ENCODE data around the gene KCNJ5. TPM values are rescaled to one million over a fixed set of nuclear protein-coding genes. Genes with fewer than 3 reads are reported as not detected.

KCNJ5 gene
- total RNA-seq, 4 donors from 2014 or later, result 0.15 to 1.0 (median 0.59) TPM; not detected in 1

DNA sequence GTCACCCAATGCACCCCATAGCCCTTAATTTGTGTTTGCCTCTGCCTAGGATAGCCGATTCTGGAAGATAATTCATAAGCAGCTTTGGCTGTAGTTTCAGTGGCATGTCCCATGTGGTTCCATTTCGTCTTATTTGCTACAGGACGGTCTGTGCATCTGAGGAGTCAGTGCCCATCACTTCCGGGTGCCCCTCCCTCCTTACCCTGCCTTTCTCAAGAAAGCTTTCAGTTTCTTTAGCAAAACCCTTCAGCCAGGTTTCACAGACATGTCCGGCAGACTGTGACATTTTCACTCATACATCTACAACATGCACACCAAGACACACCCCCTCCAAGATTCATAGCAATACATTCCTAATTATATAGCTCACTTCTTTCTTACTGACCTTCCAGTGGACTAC lies 37.2 kb downstream of the KCNJ5 start:
- 51 to 56% methylated on average over 5 of the region's 5 CpGs for WGBS, 2 donors
- intact Hi-C loops (cut with DNase I; ENCODE audit: low total_unique reads), result no loop called here
- no peak overlapping the region for H3K4me3 ChIP-seq (ENCODE audit: low read depth, poor library complexity, severe bottlenecking)
- no peak for DNase-seq (ENCODE audit: low spot score in 2 of 2)
- no peak for TF ChIP-seq POLR2A (IDR thresholded peaks at IDR 0.05)
- TF ChIP-seq, protein P1, sequence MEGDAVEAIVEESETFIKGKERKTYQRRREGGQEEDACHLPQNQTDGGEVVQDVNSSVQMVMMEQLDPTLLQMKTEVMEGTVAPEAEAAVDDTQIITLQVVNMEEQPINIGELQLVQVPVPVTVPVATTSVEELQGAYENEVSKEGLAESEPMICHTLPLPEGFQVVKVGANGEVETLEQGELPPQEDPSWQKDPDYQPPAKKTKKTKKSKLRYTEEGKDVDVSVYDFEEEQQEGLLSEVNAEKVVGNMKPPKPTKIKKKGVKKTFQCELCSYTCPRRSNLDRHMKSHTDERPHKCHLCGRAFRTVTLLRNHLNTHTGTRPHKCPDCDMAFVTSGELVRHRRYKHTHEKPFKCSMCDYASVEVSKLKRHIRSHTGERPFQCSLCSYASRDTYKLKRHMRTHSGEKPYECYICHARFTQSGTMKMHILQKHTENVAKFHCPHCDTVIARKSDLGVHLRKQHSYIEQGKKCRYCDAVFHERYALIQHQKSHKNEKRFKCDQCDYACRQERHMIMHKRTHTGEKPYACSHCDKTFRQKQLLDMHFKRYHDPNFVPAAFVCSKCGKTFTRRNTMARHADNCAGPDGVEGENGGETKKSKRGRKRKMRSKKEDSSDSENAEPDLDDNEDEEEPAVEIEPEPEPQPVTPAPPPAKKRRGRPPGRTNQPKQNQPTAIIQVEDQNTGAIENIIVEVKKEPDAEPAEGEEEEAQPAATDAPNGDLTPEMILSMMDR (IDR thresholded peaks at IDR 0.05), result no peak

DNA sequence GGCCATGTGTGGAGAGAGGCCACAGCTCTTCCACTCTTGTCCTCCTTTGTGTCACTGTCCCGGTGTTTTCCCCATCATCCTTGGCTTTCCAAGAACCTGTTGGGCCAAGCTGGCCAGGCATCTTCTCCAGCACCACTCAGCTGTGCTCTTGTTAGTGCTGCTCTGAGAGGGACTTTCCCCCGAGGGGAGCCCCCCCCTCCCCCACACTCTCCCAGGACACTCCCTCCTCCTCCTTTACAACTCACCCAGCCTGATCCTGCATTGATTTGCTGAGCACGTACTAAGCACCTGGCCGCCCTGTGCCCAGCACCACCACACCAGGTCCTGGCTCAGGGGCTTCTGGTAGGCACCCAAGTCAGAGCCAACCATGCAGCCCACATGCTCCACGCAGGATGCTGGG lies 38.3 kb downstream of the KCNJ5 start:
- 69 to 72% methylated on average over 5 of the region's 5 CpGs for WGBS, 2 donors
- H3K4me3 ChIP-seq (ENCODE audit: low read depth, poor library complexity, severe bottlenecking), result no peak overlapping the region
- DNase-seq (ENCODE audit: low spot score in 2 of 2), result no peak
- TF ChIP-seq, protein P1 (IDR thresholded peaks at IDR 0.05), result no peak
- TF ChIP-seq POLR2A (IDR thresholded peaks at IDR 0.05), result no peak
- intact Hi-C loops (cut with DNase I; ENCODE audit: low total_unique reads), result no loop called here

DNA sequence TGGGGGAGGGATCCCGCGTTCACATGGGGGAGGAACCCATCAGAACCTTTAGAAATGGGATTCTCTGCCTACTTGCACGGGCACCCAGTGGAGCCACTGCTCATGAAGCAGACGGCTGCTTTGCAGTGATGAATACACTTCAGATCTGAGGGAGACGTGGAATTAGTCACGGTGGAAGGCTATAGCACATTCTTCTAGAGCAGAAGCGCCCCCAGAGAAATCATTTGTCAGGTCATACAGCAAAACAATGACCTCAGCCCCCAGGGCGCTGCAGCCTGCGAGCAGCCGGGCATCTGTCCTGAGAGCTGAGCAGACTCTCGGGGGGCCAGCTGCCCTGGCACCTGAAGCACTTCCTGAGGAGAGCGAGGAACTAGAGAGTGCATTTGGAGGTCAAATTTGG lies 38.8 kb downstream of the KCNJ5 start:
- TF ChIP-seq POLR2A (IDR thresholded peaks at IDR 0.05), result no peak
- TF ChIP-seq, protein P1 (IDR thresholded peaks at IDR 0.05), result no peak
- intact Hi-C loops (cut with DNase I; ENCODE audit: low total_unique reads), result no loop called here
- no peak for DNase-seq (ENCODE audit: low spot score in 2 of 2)
- WGBS, 2 donors, result 72% methylated on average over 12 of the region's 12 CpGs
- H3K4me3 ChIP-seq (ENCODE audit: low read depth, poor library complexity, severe bottlenecking), result no peak overlapping the region

DNA sequence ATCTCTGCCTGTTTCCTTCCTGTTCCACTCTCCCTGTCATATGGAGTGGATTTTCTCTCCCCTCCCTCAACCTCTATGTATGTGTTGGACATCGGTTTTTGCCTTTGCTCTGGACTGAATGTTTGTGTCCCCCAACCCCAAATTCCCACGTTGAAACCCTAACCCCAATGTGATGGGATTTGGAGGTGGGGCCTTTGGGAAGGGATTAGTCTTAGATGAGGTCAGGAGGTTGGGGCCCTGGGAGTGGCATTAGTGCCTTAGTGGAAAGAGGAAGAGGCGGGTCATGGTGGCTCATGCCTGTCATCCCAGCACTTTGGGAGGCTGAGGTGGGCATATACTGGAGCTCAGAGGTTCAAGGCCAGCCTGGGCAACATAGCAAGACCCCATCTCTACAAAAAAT lies 39.9 kb downstream of the KCNJ5 start:
- 71 to 91% methylated on average over 3 of the region's 3 CpGs for WGBS, 2 donors
- no peak overlapping the region for H3K4me3 ChIP-seq (ENCODE audit: low read depth, poor library complexity, severe bottlenecking)
- intact Hi-C loops (cut with DNase I; ENCODE audit: low total_unique reads), result no loop called here
- TF ChIP-seq POLR2A (IDR thresholded peaks at IDR 0.05), result no peak
- TF ChIP-seq, protein P1 (IDR thresholded peaks at IDR 0.05), result no peak
- DNase-seq (ENCODE audit: low spot score in 2 of 2), result no peak

DNA sequence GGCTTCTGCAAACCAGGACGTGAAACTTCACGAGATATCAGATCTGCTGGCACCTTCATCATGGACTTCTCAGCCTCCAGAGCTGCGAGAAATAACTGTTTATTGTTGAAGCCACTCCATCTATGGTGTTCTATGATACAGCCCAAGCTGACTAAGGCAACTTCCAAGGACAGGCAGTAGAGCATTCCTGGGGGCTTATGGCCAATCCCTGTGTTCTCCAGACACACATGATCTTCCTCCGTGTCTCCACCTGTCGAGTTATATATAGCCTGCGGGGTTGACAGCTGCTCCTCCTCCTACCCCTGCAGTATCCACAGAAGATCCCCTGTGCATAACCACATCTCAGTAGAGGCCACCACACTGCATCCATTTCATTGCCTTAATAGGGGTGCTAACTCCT lies 40.5 kb downstream of the KCNJ5 start:
- TF ChIP-seq POLR2A (IDR thresholded peaks at IDR 0.05), result no peak
- TF ChIP-seq, protein P1 (IDR thresholded peaks at IDR 0.05), result no peak
- whole genome bisulfite sequencing, 2 donors, result 53 to 62% methylated on average over 6 of the region's 6 CpGs
- intact Hi-C loops (cut with DNase I; ENCODE audit: low total_unique reads), result no loop called here
- no peak for DNase-seq (ENCODE audit: low spot score in 2 of 2)
- H3K4me3 ChIP-seq (ENCODE audit: low read depth, poor library complexity, severe bottlenecking), result no peak overlapping the region

DNA sequence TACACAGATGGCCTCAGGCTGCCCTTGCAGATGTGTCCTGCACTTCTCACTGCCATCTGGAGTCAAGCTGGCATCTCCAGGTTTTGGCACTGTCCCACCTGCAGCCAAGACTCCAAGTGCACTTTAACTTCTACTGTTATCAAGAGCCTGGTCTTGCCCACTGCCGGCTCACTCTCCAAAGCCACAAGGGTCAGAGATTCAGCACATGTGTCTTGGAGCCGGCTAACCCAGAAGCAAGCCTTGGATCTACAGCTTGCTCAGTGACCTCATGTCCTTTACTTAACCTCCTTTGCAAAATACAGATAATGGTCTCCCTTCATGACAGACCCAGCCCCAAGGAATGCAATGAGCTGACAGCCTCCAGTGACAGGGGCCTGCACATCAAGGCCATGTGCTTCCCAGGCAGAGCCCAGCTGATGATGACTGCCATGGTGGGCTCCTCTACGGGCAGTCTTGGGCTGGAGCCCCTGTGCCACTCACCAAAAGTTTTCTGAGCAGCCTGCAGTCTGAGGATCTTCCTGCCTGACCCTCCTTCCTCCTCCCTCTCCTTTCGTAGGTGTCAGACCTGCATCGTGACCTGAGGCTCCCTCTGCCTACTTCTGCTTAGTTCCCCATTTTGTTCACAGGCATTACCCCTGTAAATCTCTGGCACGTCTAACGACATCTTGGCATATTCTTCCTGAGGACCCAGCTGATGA lies 42.5 kb downstream of the KCNJ5 start:
- H3K4me3 ChIP-seq (ENCODE audit: low read depth, poor library complexity, severe bottlenecking), result no peak overlapping the region
- 79 to 82% methylated on average over 7 of the region's 7 CpGs for WGBS, 2 donors
- TF ChIP-seq POLR2A (IDR thresholded peaks at IDR 0.05), result no peak
- TF ChIP-seq, protein P1 (IDR thresholded peaks at IDR 0.05), result no peak
- intact Hi-C loops (cut with DNase I; ENCODE audit: low total_unique reads), result no loop called here
- no peak for DNase-seq (ENCODE audit: low spot score in 2 of 2)
